BLaER1 (cell line): ENCODE measurements around the gene IL4I1.

Experiments used
- H3K27ac ChIP-seq: shearing (Covaris generic); formaldehyde crosslinking; 2 replicates; pipeline ENCODE4 v1.8.1; 2022
- H3K27me3 ChIP-seq: shearing (Covaris generic); formaldehyde crosslinking; 2 replicates; pipeline ENCODE4 v1.8.1; 2022
- H3K36me3 ChIP-seq: shearing (Covaris generic); formaldehyde crosslinking; 2 replicates; pipeline ENCODE4 v1.8.1; 2022
- H3K4me1 ChIP-seq: shearing (Covaris generic); formaldehyde crosslinking; 2 replicates; pipeline ENCODE4 v1.8.1; 2022
- H3K4me2 ChIP-seq: shearing (Covaris generic); formaldehyde crosslinking; 2 replicates; pipeline ENCODE4 v1.8.1; 2022
- H3K4me3 ChIP-seq: shearing (Covaris generic); formaldehyde crosslinking; 2 replicates; pipeline ENCODE4 v1.8.1; 2022
- H3K9ac ChIP-seq: shearing (Covaris generic); formaldehyde crosslinking; 2 replicates; pipeline ENCODE4 v1.8.1; 2022
- H3K9me3 ChIP-seq: shearing (Covaris generic); formaldehyde crosslinking; 2 replicates; pipeline ENCODE4 v1.8.1; 2022
- H4K20me1 ChIP-seq: shearing (Covaris generic); formaldehyde crosslinking; 2 replicates; pipeline ENCODE4 v1.8.1; 2022
- Cebpa-rat ChIP-seq: shearing (Covaris generic); IDR thresholded peaks from 2 replicates; pipeline ENCODE4 v1.8.1; 2022

Gene IL4I1

DNA sequence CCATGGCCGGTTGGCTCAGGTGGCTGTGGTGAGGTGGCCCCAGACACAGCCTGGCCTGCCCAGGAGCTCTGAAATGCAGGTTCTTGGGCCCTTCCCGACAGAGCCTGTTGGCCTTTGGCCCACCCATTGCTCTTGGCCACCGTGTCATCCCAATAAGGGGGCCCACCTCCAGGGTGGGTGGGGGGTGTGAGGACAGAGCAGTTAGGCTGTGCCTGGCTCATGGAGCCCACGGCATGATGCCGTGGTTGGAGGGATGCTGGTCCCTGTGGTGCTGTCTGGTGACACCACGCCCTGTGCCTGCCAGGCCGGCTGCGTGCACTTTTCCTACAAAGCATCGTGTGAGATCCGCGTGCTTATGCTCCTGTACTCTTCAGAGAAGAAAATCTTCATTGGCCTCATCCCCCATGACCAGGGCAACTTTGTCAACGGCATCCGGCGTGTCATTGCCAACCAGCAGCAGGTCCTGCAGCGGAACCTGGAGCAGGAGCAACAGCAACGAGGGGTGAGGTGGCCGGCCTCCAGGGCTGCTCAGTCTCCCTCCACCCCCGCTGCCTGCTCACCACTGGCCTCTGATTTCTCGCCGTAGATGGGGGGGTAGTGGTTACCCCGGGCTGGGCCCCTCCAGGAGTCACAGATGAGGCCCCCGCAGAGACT is 36.9 kb downstream of the IL4I1 start:
- H3K9ac ChIP-seq, result no peak overlapping the region
- H3K4me2 ChIP-seq, result no peak overlapping the region
- peaks cover 97% of the 10 kb centered on the region for H3K36me3 ChIP-seq
- H3K27ac ChIP-seq, result no peak overlapping the region
- H3K4me3 ChIP-seq, result no peak overlapping the region
- H3K9me3 ChIP-seq, result no peaks in the 10 kb centered on the region
- no peak for TF ChIP-seq Cebpa-rat
- no peaks in the 10 kb centered on the region for H3K27me3 ChIP-seq
- H3K4me1 ChIP-seq, result peaks cover 3% of the 10 kb centered on the region
- peaks cover 90% of the 10 kb centered on the region for H4K20me1 ChIP-seq

- peaks cover 13% of the 10 kb centered on the region for H3K4me1 ChIP-seq
- H3K9me3 ChIP-seq, result no peaks in the 10 kb centered on the region
- no peak overlapping the region for H3K27ac ChIP-seq
- H3K27me3 ChIP-seq, result no peaks in the 10 kb centered on the region
- H4K20me1 ChIP-seq, result peaks cover 90% of the 10 kb centered on the region
- no peak overlapping the region for H3K9ac ChIP-seq
- no peak overlapping the region for H3K4me2 ChIP-seq
- no peak overlapping the region for H3K4me3 ChIP-seq
- TF ChIP-seq Cebpa-rat, result no peak
- peaks cover 92% of the 10 kb centered on the region for H3K36me3 ChIP-seq
These were observed 38.4 kb downstream of the IL4I1 start for GRCh38 chr19:49858088-49858985.

DNA sequence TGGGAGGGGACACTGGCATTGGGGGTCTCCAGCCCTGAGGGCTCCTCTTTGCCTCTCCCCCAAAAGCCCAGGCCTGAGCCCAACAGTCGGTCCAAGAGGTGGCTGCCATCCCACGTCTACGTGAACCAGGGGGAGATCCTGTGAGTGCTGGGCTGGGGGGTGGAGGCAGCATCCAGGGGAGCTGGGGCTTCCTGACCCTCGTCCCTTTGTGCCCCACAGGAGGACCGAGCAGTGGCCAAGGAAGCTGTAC is 38.9 kb downstream of the IL4I1 start:
- Histone ChIP-seq H4K20me1 (peaks cover 90% of the 10 kb centered on the region), H3K9me3 (no peaks in the 10 kb centered on the region), H3K27ac (no peak overlapping the region), H3K36me3 (peaks cover 86% of the 10 kb centered on the region), H3K9ac (no peak overlapping the region), H3K4me1 (peaks cover 19% of the 10 kb centered on the region), H3K4me2 (no peak overlapping the region), H3K27me3 (no peaks in the 10 kb centered on the region), H3K4me3 (no peak overlapping the region)
- no peak for TF ChIP-seq Cebpa-rat

DNA sequence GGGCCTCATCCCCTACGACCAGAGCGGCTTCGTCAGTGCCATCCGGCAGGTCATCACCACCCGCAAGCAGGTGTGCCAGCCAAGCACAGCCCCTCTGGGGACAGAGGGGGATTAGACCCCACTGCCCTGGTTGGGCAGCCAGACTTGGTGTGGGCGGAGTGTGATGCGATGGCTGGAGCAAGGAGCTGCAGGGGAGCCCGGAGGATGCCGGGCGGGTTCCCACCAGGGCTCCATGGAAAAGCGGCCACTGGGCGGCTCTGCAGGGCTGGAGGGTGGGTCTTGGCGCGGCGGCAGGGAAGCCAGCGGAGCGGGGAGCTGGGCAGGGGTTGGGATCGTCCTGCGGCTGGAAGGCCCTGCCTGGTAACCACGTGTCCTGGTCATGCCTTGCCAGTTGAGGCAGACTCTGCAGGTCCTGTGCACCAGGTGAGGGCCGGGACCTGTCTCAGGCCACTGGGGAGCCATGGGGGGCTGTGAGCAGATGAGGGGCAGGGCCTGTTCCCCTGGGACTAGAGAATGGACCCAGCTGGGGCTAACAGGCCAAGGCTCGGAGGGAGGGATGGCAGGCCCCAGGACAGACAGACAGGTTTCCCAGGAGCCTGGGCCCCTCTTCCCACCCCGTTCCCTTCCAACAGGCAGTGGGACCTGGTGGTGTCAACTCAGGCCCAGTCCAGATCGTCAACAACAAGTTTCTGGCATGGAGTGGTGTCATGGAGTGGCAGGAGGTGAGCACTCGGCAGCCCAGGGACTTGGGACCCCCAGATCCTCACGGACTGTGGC is 39.4 kb downstream of the IL4I1 start:
- Histone ChIP-seq H3K27ac (no peak overlapping the region), H3K4me2 (no peak overlapping the region), H3K4me3 (no peak overlapping the region), H3K4me1 (peaks cover 24% of the 10 kb centered on the region), H3K9ac (no peak overlapping the region), H3K27me3 (no peaks in the 10 kb centered on the region), H3K36me3 (peaks cover 81% of the 10 kb centered on the region), H4K20me1 (peaks cover 90% of the 10 kb centered on the region), H3K9me3 (no peaks in the 10 kb centered on the region)
- TF ChIP-seq Cebpa-rat, result no peak

DNA sequence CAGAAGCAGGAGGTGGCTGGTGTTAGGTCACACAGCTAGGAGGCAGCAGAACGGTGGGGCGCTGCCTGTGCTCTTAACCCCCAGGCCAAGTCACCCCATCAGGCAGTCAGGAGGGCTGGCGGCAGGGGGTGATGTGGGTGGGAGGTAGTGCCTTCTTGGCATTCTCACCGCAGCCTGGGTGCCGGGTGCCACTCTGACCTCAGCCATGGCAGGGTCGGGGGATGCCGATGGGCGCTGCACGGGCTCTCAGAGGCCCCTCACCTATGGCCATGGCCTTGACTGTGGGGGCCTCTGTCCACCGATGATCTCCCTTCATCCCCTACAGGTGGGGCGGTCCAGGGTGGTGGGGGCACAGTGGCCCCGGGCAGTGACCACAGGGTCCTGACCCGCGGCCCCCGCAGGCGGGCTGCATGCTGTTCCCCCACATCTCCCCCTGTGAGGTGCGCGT is 40.1 kb downstream of the IL4I1 start:
- H3K27ac ChIP-seq, result no peak overlapping the region
- no peak overlapping the region for H3K4me2 ChIP-seq
- H4K20me1 ChIP-seq, result peaks cover 96% of the 10 kb centered on the region
- H3K9me3 ChIP-seq, result no peaks in the 10 kb centered on the region
- H3K4me3 ChIP-seq, result no peak overlapping the region
- peaks cover 76% of the 10 kb centered on the region for H3K36me3 ChIP-seq
- no peak overlapping the region for H3K9ac ChIP-seq
- no peaks in the 10 kb centered on the region for H3K27me3 ChIP-seq
- peaks cover 28% of the 10 kb centered on the region for H3K4me1 ChIP-seq
- no peak for TF ChIP-seq Cebpa-rat

GRCh38 chr19:49855676-49856573 is 40.8 kb downstream of the IL4I1 start:
- peaks cover 70% of the 10 kb centered on the region for H3K36me3 ChIP-seq
- no peaks in the 10 kb centered on the region for H3K27me3 ChIP-seq
- peaks cover 28% of the 10 kb centered on the region for H3K4me1 ChIP-seq
- H3K4me3 ChIP-seq, result no peak overlapping the region
- H3K27ac ChIP-seq, result no peak overlapping the region
- H4K20me1 ChIP-seq, result peaks cover 93% of the 10 kb centered on the region
- H3K9me3 ChIP-seq, result no peaks in the 10 kb centered on the region
- no peak overlapping the region for H3K4me2 ChIP-seq
- TF ChIP-seq Cebpa-rat, result no peak
- no peak overlapping the region for H3K9ac ChIP-seq

- Histone ChIP-seq H3K27me3 (no peaks in the 10 kb centered on the region), H4K20me1 (peaks cover 86% of the 10 kb centered on the region), H3K9me3 (no peaks in the 10 kb centered on the region), H3K4me1 (peaks cover 28% of the 10 kb centered on the region), H3K27ac (peak overlapping the region; percentile 49; the same call in 1 of the 2 replicates), H3K36me3 (peaks cover 64% of the 10 kb centered on the region), H3K4me3 (no peak overlapping the region), H3K9ac (no peak overlapping the region), H3K4me2 (no peak overlapping the region)
- TF ChIP-seq Cebpa-rat, result no peak
These were observed 41.4 kb downstream of the IL4I1 start for GRCh38 chr19:49855277-49855675.

- H4K20me1 ChIP-seq, result peaks cover 80% of the 10 kb centered on the region
- H3K27me3 ChIP-seq, result no peaks in the 10 kb centered on the region
- peaks cover 33% of the 10 kb centered on the region for H3K4me1 ChIP-seq
- 0 out of 2 replicates have a peak overlapping the region, but pooled peaks have one; percentile 24 for H3K9ac ChIP-seq
- TF ChIP-seq Cebpa-rat, result no peak
- peak overlapping the region; percentile 99 for H3K4me2 ChIP-seq
- peaks cover 57% of the 10 kb centered on the region for H3K36me3 ChIP-seq
- H3K27ac ChIP-seq, result peak overlapping the region; percentile 49; the same call in 1 of the 2 replicates
- no peak overlapping the region for H3K4me3 ChIP-seq
- no peaks in the 10 kb centered on the region for H3K9me3 ChIP-seq
These were observed 42.1 kb downstream of the IL4I1 start for GRCh38 chr19:49854378-49855263.
